ENCODE data around the gene ARHGAP45. TPM values are rescaled to one million over a fixed set of nuclear protein-coding genes. Genes with fewer than 3 reads are reported as not detected.
"Not testable (repeated sequence)": the region's sequence is repeated elsewhere in the genome, so short reads cannot be mapped to it uniquely, and the experiment has no call there.

ARHGAP45 gene
- total RNA-seq, 4 donors from 2014 or later, result 11.5 to 13.4 (median 12.6) TPM

DNA sequence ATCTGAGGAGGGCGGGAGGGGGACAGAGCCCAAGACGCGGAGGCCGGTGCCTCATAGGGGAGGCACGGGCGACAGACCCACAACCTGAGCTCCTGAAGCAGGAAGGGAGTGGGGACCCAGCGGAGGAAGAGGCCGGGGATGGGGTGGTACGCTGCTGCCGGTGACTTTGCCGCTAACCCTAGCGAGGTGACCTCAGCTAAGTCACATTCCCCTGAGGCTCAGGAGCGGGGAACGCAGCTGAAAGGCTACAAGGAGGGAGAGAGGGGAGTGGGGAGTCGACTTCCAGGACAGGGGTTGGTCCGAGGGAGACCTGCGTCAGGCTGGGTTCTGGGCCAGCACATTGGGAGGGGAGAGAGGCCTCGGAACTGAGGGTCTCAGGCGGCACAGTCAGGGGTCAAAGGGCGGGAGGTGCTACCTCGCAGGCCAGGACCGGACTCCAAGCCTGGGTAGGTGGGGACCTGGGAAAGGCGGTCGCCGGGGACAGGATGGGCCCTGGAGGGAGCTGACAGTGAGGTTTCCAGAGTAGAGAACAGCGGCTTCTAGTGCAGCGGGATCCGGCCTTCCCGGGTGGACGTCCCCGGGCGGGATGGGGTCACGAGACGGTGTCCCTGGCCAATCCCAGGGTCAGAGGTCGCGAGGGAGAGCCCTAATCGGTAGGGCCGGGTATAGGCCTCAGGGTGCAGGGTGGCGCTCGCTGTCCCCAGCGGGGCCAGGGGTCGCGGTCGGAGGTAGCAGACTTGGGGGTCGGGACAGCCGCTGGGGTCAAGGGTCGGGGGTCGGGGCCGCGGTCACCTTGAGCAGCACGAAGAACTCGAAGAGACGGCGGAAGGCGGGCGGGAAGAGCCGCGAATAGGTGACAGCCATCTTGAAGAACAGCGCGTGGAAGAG is 46.7 kb upstream of the ARHGAP45 start:
- Histone ChIP-seq H3K27me3 (no peaks in the 10 kb centered on the region), H3K4me1 (peaks cover 61% of the 10 kb centered on the region), H3K4me3 (peak overlapping the region; percentile 81), H3K36me3 (no peaks in the 10 kb centered on the region), H3K9me3 (no peaks in the 10 kb centered on the region), H3K27ac (peak overlapping the region; percentile 90)
- no peak for TF ChIP-seq EP300 (IDR thresholded peaks at IDR 0.05)
- TF ChIP-seq POLR2AphosphoS5 (IDR thresholded peaks at IDR 0.05), result no peak
- TF ChIP-seq, protein P1, sequence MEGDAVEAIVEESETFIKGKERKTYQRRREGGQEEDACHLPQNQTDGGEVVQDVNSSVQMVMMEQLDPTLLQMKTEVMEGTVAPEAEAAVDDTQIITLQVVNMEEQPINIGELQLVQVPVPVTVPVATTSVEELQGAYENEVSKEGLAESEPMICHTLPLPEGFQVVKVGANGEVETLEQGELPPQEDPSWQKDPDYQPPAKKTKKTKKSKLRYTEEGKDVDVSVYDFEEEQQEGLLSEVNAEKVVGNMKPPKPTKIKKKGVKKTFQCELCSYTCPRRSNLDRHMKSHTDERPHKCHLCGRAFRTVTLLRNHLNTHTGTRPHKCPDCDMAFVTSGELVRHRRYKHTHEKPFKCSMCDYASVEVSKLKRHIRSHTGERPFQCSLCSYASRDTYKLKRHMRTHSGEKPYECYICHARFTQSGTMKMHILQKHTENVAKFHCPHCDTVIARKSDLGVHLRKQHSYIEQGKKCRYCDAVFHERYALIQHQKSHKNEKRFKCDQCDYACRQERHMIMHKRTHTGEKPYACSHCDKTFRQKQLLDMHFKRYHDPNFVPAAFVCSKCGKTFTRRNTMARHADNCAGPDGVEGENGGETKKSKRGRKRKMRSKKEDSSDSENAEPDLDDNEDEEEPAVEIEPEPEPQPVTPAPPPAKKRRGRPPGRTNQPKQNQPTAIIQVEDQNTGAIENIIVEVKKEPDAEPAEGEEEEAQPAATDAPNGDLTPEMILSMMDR (IDR thresholded peaks at IDR 0.05), result no peak
- no peak for TF ChIP-seq POLR2A (IDR thresholded peaks at IDR 0.05)
- no peak for DNase-seq (ENCODE audit: low spot score in 2 of 2)
- 0% methylated on average over 41 of the region's 60 CpGs for WGBS

DNA sequence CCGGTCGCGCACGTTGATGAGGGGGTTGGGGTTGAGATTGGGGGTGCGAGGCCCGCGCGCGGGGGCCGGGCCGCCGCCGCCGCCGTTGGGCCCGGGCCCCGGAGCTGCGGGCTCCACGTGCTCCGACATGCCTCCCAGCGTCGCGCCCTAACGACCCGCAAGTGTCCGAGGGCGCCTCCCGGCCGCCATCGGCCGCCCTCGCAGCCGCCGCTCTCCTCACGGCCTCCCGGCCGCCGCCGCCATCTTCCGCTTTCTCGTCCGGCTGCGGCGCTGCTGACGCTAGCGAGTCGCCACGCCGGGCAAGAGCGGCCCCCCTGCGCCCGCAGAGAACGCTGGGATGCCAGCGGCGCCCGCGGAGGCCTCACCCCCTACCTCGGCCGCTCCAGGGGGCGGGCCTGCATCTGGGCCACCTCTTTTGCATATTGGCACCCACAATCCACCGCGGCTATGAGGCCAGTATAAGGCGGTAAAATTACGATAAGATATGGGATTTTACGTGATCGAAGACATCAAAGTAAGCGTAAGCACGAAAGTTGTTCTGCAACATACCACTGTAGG is 46.0 kb upstream of the ARHGAP45 start, which contains the start of gene TMEM259:
TSS of gene TMEM259 (minus strand) at position 256 of the 558 bp plus-strand sequence. CDS start at position 129, 127 bp downstream.
- DNase-seq (ENCODE audit: low spot score in 2 of 2), result peak; percentile 98
- peaks cover 55% of the 10 kb centered on the region for H3K4me1 ChIP-seq
- WGBS, result under 1% methylated on average over 41 of the region's 68 CpGs
- no peaks in the 10 kb centered on the region for H3K9me3 ChIP-seq
- peak within 1 kb of the TSS; percentile 81 for H3K4me3 ChIP-seq
- H3K27ac ChIP-seq, result peak within 1 kb of the TSS; percentile 90
- H3K36me3 ChIP-seq, result no peaks in the 10 kb centered on the region
- H3K27me3 ChIP-seq, result no peaks in the 10 kb centered on the region
- TF ChIP-seq POLR2A (IDR thresholded peaks at IDR 0.05) (peak in 1 of 2 donors; percentile 75), EP300 (IDR thresholded peaks at IDR 0.05) (no peak), POLR2AphosphoS5 (IDR thresholded peaks at IDR 0.05) (peak in 1 of 3 donors; percentile 6)
- TF ChIP-seq, protein P1 (IDR thresholded peaks at IDR 0.05), result no peak

DNA sequence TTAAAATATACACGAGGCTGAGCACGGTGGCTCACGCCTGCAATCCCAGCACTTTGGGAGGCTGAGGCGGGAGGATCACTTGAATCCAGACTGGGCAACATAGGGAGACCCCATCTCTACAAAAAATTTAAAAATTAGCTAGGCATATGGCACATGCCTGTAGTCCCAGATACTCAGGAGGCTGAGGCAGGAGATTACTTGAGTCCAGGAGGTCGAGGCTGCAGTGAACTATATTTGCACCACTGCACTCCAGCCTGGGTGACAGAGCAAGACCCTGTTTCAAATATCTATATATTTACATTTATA is 43.1 kb upstream of the ARHGAP45 start:
- not testable (repeated sequence) for H3K36me3 ChIP-seq; H3K27ac ChIP-seq; DNase-seq (ENCODE audit: low spot score in 2 of 2); H3K9me3 ChIP-seq; H3K4me3 ChIP-seq; H3K27me3 ChIP-seq
- peaks cover 53% of the 10 kb centered on the region for H3K4me1 ChIP-seq
- 83% methylated on average over 5 of the region's 5 CpGs for WGBS

DNA sequence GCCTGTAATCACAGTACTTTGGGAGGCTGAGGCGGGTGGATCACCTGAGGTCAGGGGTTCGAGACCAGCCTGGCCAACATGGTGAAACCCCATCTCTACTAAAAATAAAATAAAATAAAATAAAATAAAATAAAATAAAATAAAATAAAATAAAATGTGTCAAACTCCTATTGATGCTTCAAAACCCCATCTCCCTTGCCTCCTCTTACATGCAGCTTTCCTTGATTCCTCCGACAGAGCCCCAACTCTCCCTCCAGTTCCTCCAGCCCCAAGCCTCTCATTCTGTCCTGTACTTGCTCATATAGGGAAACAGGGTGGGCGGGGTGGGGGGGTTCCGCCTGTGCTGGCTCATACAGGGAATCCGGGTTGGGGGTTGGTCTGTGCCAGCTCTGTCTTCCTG is 41.9 kb upstream of the ARHGAP45 start:
- DNase-seq (ENCODE audit: low spot score in 2 of 2), result not testable (repeated sequence)

DNA sequence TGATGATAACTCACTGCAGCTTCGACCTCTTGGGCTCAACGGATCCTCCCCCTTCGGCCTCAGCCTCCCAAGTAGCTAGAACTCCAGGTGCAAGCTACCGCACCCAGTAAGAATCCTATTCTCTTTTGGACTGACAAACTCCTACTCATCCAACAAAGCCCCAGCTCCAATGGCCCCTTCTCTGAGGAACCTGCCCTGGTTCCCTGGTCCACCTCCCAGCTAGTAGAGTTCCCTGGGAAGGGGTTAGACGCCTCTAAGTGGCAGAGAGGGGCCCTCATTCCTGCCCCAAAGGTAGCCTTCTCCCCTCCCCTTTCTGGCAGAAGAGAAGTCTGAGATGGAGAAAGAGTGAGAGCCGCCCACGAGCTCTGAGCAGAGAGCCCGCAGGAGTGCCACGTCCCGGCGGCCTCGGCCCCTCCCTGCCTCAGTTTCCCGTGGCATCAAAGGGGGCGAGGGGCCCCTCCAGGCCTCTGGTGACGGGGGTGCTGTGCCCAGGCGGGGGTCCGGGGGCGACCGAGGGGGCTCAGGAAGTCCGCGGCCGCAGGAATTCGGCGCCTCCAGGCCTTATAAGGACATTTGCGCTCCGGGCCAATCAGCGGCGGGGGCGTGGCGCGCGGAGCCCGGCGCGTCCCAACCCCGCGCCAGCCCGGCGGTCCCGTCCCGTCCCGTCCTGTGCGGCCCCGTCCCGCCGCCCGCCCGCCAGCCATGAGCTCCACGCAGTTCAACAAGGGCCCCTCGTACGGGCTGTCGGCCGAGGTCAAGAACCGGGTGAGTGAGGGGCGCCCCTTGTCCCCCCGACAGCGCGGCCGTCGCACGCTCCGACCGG is 40.8 kb upstream of the ARHGAP45 start, which contains the start of gene CNN2:
TSS of gene CNN2 (plus strand) at position 649 of the 823 bp plus-strand sequence. CDS start at position 703, 54 bp downstream.
- Histone ChIP-seq H3K4me3 (peak within 1 kb of the TSS; percentile 85), H3K27me3 (no peaks in the 10 kb centered on the region), H3K9me3 (no peaks in the 10 kb centered on the region), H3K36me3 (peaks cover 7% of the 10 kb centered on the region), H3K4me1 (peaks cover 58% of the 10 kb centered on the region), H3K27ac (peak within 1 kb of the TSS; percentile 93)
- WGBS, result 19% methylated on average over 15 of the region's 63 CpGs
- TF ChIP-seq, protein P1 (IDR thresholded peaks at IDR 0.05), result no peak
- TF ChIP-seq EP300 (IDR thresholded peaks at IDR 0.05), result no peak
- TF ChIP-seq POLR2A (IDR thresholded peaks at IDR 0.05), result peak; percentile 79 to 84
- peak in 1 of 3 donors; percentile 64 for TF ChIP-seq POLR2AphosphoS5 (IDR thresholded peaks at IDR 0.05)
- peak; percentile 88 to 92 for DNase-seq (ENCODE audit: low spot score in 2 of 2)

More for the DNA sequence above, 41.9 kb upstream of the ARHGAP45 start:
- 81% methylated on average over 6 of the region's 6 CpGs for WGBS
- not testable (repeated sequence) for H3K36me3 ChIP-seq, H3K4me3 ChIP-seq, H3K27me3 ChIP-seq, H3K9me3 ChIP-seq, H3K27ac ChIP-seq
- peaks cover 53% of the 10 kb centered on the region for H3K4me1 ChIP-seq

Data from suprapubic skin (tissue), 4 donors.